K562 (cell line): ENCODE data around the gene PTPRG. TPM values are rescaled to one million over a fixed set of nuclear protein-coding genes. Genes with fewer than 3 reads are reported as not detected.

Source experiments
- ATAC-seq: fragments of 200-7000 bp; cut with Tn5 transposase; 3 replicates; pipeline ENCODE4 v1.9.1; 2020; ENCODE audit warnings: moderate library complexity
- BruUV-seq: library from RNA; stranded (reverse); fragments of 400-500 nt; replicated peaks from 2 replicates; lab custom pipeline; 2021; lab: Mats Ljungman, UMichigan
- CTCF ChIA-PET: fragments of 300-600 bp; formaldehyde crosslinking; extraction: SDS; loops from one replicate; lab custom pipeline; 2021; ENCODE audit warnings: low intra/inter-chr PET ratio; lab: Yijun Ruan, JAX
- POLR2A ChIA-PET: fragments of 300-600, 350-650 bp; sonication (Branson Sonifier 250); formaldehyde crosslinking; extraction: SDS; loops from one replicate; lab custom pipeline; 2021; ENCODE audit warnings: antibody characterized with exemption, inconsistent platforms; lab: Yijun Ruan, JAX
- DNase-seq, 4 experiments: peaks; one replicate each; pipeline versions ENCODE4 v3.0.0 to v3.0.0-alpha.2; 2011 to 2018; ENCODE audit warnings: low spot score in 3 of 4, mixed read lengths in 3 of 4; ENCODE audit errors: extremely low read depth in 1 of 4
- FAIRE-seq: peaks from 2 replicates; lab custom pipeline; 2011; peaks lifted over from hg19 to GRCh38; lab: Jason Lieb, UNC
- H2AFZ ChIP-seq: 2 replicates; pipeline ENCODE4 v1.6.0; 2011; ENCODE audit warnings: low read depth, low read length, control low read depth, inconsistent platforms
- H3K27ac ChIP-seq: fragments of 200-600 bp; 3 replicates; pipeline ENCODE4 v1.8.0; 2011; ENCODE audit warnings: low read depth, mild to moderate bottlenecking, control low read depth, inconsistent platforms, low read length, moderate library complexity, mixed read lengths; ENCODE audit errors: extremely low read depth
- H3K27me3 ChIP-seq, 2 experiments: fragments of 300-600 bp in 1 of 2; 2 replicates in 1 of 2; 3 replicates in 1 of 2; pipeline versions ENCODE4 v1.6.0 to v1.8.0; 2011; ENCODE audit warnings: inconsistent platforms in 2 of 2, low read length in 2 of 2, mild to moderate bottlenecking in 1 of 2, mixed read lengths in 1 of 2, moderate library complexity in 1 of 2; ENCODE audit not compliant: control insufficient read depth in 2 of 2, insufficient read depth in 2 of 2
- H3K36me3 ChIP-seq: fragments of 300-600 bp; 3 replicates; pipeline ENCODE4 v1.8.0; 2011; ENCODE audit warnings: mild to moderate bottlenecking, low read length, inconsistent platforms; ENCODE audit not compliant: control insufficient read depth, insufficient read depth
- H3K4me1 ChIP-seq, 2 experiments: fragments of 200-600 bp in 1 of 2; replicated peaks in 1 of 2; 2 replicates in 1 of 2; 3 replicates in 1 of 2; pipeline versions ENCODE4 v1.5.1 to v1.8.0; 2011; ENCODE audit warnings: inconsistent platforms in 2 of 2, low read length in 2 of 2, mild to moderate bottlenecking in 1 of 2, mixed read lengths in 1 of 2, moderate library complexity in 1 of 2; ENCODE audit not compliant: control insufficient read depth in 2 of 2, insufficient read depth in 2 of 2
- H3K4me2 ChIP-seq: 2 replicates; pipeline ENCODE4 v1.6.1; 2011; ENCODE audit warnings: low read length, control low read depth, inconsistent platforms, mixed read lengths; ENCODE audit not compliant: insufficient read depth
- H3K4me3 ChIP-seq: fragments of 200-600 bp; sonication (generic), shearing (Covaris generic); 2 replicates; pipeline ENCODE4 v1.5.1; 2016; ENCODE audit warnings: control low read depth, inconsistent platforms
- H3K79me2 ChIP-seq: fragments of 200-600 bp; 3 replicates; pipeline ENCODE4 v1.8.0; 2011; ENCODE audit warnings: low read length, inconsistent platforms; ENCODE audit not compliant: control insufficient read depth, insufficient read depth
- H3K9ac ChIP-seq, 2 experiments: 2 replicates each; pipeline versions ENCODE4 v1.6.0 to v1.6.1; 2011; ENCODE audit warnings: low read depth in 2 of 2, low read length in 2 of 2, control low read depth in 1 of 2, inconsistent platforms in 1 of 2, mild to moderate bottlenecking in 1 of 2, mixed read lengths in 1 of 2; ENCODE audit not compliant: insufficient read depth in 1 of 2
- H3K9me1 ChIP-seq: one replicate; pipeline ENCODE4 v1.6.0; 2011; ENCODE audit warnings: inconsistent platforms, mild to moderate bottlenecking, low read length, moderate library complexity; ENCODE audit not compliant: control insufficient read depth, insufficient read depth
- H3K9me3 ChIP-seq: replicated peaks from 2 replicates; pipeline ENCODE4 v1.5.1; 2011; ENCODE audit warnings: low read depth, low read length, inconsistent platforms; ENCODE audit not compliant: control insufficient read depth, insufficient read depth
- H4K20me1 ChIP-seq: replicated peaks from 2 replicates; pipeline ENCODE4 v1.6.1; 2011; ENCODE audit warnings: low read length, inconsistent platforms, mixed read lengths; ENCODE audit not compliant: control insufficient read depth, insufficient read depth
- CREBBP ChIP-seq: IDR thresholded peaks from one replicate; pipeline ENCODE4 v1.6.1; 2012; ENCODE audit warnings: low read depth, mild to moderate bottlenecking, control low read depth, inconsistent platforms, low read length
- CREM ChIP-seq: IDR thresholded peaks from 2 replicates; pipeline ENCODE4 v1.6.1; 2014; ENCODE audit warnings: antibody characterized with exemption, low read depth
- NFYB ChIP-seq: IDR thresholded peaks from 2 replicates; pipeline ENCODE4 v1.6.1; 2011; ENCODE audit warnings: mild to moderate bottlenecking, moderate library complexity; ENCODE audit not compliant: insufficient read length; ENCODE audit errors: extremely low read depth
- REST ChIP-seq, 2 experiments: fragments of 450-650 bp; formaldehyde crosslinking in 1 of 2; IDR thresholded peaks; 2 replicates each; pipeline versions ENCODE4 v1.4.0 to v1.6.1; 2014 to 2020; ENCODE audit warnings: mild to moderate bottlenecking in 2 of 2, borderline replicate concordance in 1 of 2, low read depth in 1 of 2
- SRSF9 ChIP-seq: fragments of 200-400 bp; formaldehyde crosslinking; IDR thresholded peaks from 2 replicates; pipeline ENCODE4 v1.6.1; 2017; ENCODE audit warnings: low read depth, low read length, borderline replicate concordance
- YBX1 ChIP-seq: fragments of 450-650 bp; IDR thresholded peaks from 2 replicates; pipeline ENCODE4 v1.7.1; 2016; ENCODE audit warnings: mild to moderate bottlenecking
- ZEB2 ChIP-seq: fragments of 450-650 bp; IDR thresholded peaks from 2 replicates; pipeline ENCODE4 v1.6.1; 2016
- ZNF124 ChIP-seq: sonication (generic); formaldehyde crosslinking; IDR thresholded peaks from 2 replicates; pipeline ENCODE4 v1.8.1; 2022; ENCODE audit warnings: missing genetic modification reagents
- ZNF561 ChIP-seq: fragments of 450-650 bp; formaldehyde crosslinking; conservative IDR thresholded peaks from 2 replicates; pipeline ENCODE4 v1.4.0; 2020; ENCODE audit warnings: mild to moderate bottlenecking, moderate library complexity
- ZNF609 ChIP-seq: sonication (generic); formaldehyde crosslinking; IDR thresholded peaks from 2 replicates; pipeline ENCODE4 v1.8.1; 2023; ENCODE audit warnings: missing genetic modification reagents, mild to moderate bottlenecking, borderline replicate concordance
- WGBS: fragments of 100-300 bp; shearing (Covaris generic); methylation state at CpG from one replicate; pipeline ENCODE4 v1.1.6; 2016; ENCODE audit warnings: low coverage, mixed read lengths; ENCODE audit not compliant: insufficient coverage; ENCODE audit errors: missing lambda C conversion rate; 5-methylcytosine and 5-hydroxymethylcytosine counted together
- in situ Hi-C: fragments of 300-500 bp; cut with MboI; formaldehyde crosslinking; loops from 4 replicates; pipeline ENCODE4 v1.15.0; 2018; ENCODE audit warnings: inconsistent platforms, mixed read lengths
- intact Hi-C: fragments of 100-400 bp; cut with micrococcal nuclease; formaldehyde crosslinking; loops from 2 replicates; pipeline ENCODE4 v1.14.2; 2022
- polyA plus RNA-seq, 8 experiments: library from polyadenylated mRNA; depleted of rRNA in 4 of 8; stranded (reverse) in 5 of 8; unstranded in 3 of 8; fragments of >200 nt; fragmentation: Nextera tagmentation in 2 of 8; fragmentation: Illumina TruSeq in 1 of 8; extraction: Ambion mirVana in 2 of 8; extraction: Trizol in 1 of 8; gene quantifications; 2 replicates each; pipeline versions ENCODE4 v1.2.1 to v1.2.3, GENCODE V29; 2011 to 2014; ENCODE audit warnings: inconsistent platforms in 1 of 8, missing spikeins in 1 of 8
- total RNA-seq, 7 experiments: library from RNA; depleted of rRNA in 6 of 7; stranded (reverse); fragments of >200 nt in 6 of 7; fragmentation: Illumina TruSeq in 2 of 7; extraction: Trizol in 2 of 7; gene quantifications; 2 replicates each; pipeline versions ENCODE4 v1.2.1 to v1.2.3, GENCODE V29; 2011 to 2021; ENCODE audit warnings: low replicate concordance in 1 of 7

The PTPRG gene
- total and polyA plus RNA-seq, 9 of the 15 experiments (the other 6 are each of a cell fraction or from before 2014, with no cell fraction given): 0.16 TPM; not detected in 8

- BruUV-seq: no TSS peak
- Histone ChIP-seq H4K20me1 (no peaks in the 10 kb centered on the region), H3K4me1 (no peaks in the 10 kb centered on the region), H3K4me3 (no peak overlapping the region), H3K4me2 (no peak overlapping the region), H3K9me3 (no peaks in the 10 kb centered on the region), H2AFZ (no peak overlapping the region), H3K36me3 (no peaks in the 10 kb centered on the region), H3K9me1 (no peaks in the 10 kb centered on the region), H3K9ac (no peak overlapping the region), H3K79me2 (no peaks in the 10 kb centered on the region), H3K27ac (no peak overlapping the region), H3K27me3 (no peaks in the 10 kb centered on the region)
- ChIA-PET POLR2A (no interaction called here), CTCF (no interaction called here)
- DNase-seq: no peak
- in situ Hi-C loops (no loop called here), intact Hi-C loops (no loop called here)
- WGBS: 0% methylated on average over 2 of the region's 4 CpGs
- no peak for FAIRE-seq
- ATAC-seq: no peak
- no peak for TF ChIP-seq CREM
- TF ChIP-seq ZNF124 (CRISPR knock-in tag): no peak
- TF ChIP-seq NFYB: no peak
- no peak for TF ChIP-seq YBX1
- no peak for TF ChIP-seq CREBBP
- no peak for TF ChIP-seq ZNF561 (CRISPR knock-in tag)
- no peak for TF ChIP-seq ZNF609 (CRISPR knock-in tag)
- TF ChIP-seq ZEB2: no peak
- TF ChIP-seq REST (IDR thresholded peaks at IDR 0.05; ENCODE audit: borderline replicate concordance): no peak
- TF ChIP-seq REST (CRISPR knock-in tag; IDR thresholded peaks at IDR 0.05; ENCODE audit: low read depth): no peak
- TF ChIP-seq SRSF9: no peak
Measured at GRCh38 chr3:61715886-61716527, 154.6 kb downstream of the PTPRG start.
